IMR-90 (cell line): Measurements from ENCODE around the gene PODXL2. TPM values are rescaled to one million over a fixed set of nuclear protein-coding genes. Genes with fewer than 3 reads are reported as not detected.

Source experiments
- ATAC-seq: fragments of 200-7000 bp; cut with Tn5 transposase; 2 replicates; pipeline ENCODE4 v1.9.1; 2020; ENCODE audit warnings: low read depth, mild to moderate bottlenecking, moderate library complexity
- BruUV-seq: library from RNA; stranded (reverse); fragments of 400-500 nt; replicated peaks from 2 replicates; lab custom pipeline; 2021; lab: Mats Ljungman, UMichigan
- CTCF ChIA-PET: fragments of 300-600 bp; formaldehyde crosslinking; extraction: SDS; loops from one replicate; lab custom pipeline; 2021; ENCODE audit warnings: antibody characterized with exemption; lab: Yijun Ruan, JAX
- POLR2A ChIA-PET: fragments of 300-600 bp; sonication (Branson Sonifier 250); formaldehyde crosslinking; loops from one replicate; lab custom pipeline; 2022; ENCODE audit warnings: antibody characterized with exemption; ENCODE audit not compliant: unreplicated experiment; lab: Charles Lee
- DNase-seq: peaks from one replicate; pipeline ENCODE4 v3.0.0; 2013
- H2AFZ ChIP-seq: replicated peaks from 2 replicates; pipeline ENCODE3; 2013; ENCODE audit warnings: low read length, mild to moderate bottlenecking; ENCODE audit not compliant: poor library complexity
- H2AK5ac ChIP-seq: 2 replicates; pipeline ENCODE4 v1.6.1; 2013; ENCODE audit warnings: low read depth, low read length, inconsistent platforms
- H2AK9ac ChIP-seq: replicated peaks from 2 replicates; pipeline ENCODE3; 2013; ENCODE audit warnings: mild to moderate bottlenecking, low read depth, low read length, moderate library complexity; ENCODE audit not compliant: poor library complexity
- H2BK120ac ChIP-seq: 2 replicates; pipeline ENCODE4 v1.6.1; 2013; ENCODE audit warnings: low read depth, low read length, inconsistent platforms
- H2BK15ac ChIP-seq: 3 replicates; pipeline ENCODE4 v1.6.1; 2013; ENCODE audit warnings: low read depth, low read length, inconsistent platforms
- H2BK20ac ChIP-seq: 2 replicates; pipeline ENCODE4 v1.6.1; 2013; ENCODE audit warnings: low read depth, mild to moderate bottlenecking, inconsistent platforms, low read length, moderate library complexity
- H2BK5ac ChIP-seq: 2 replicates; pipeline ENCODE4 v1.6.1; 2013; ENCODE audit warnings: mild to moderate bottlenecking, low read depth, low read length, inconsistent platforms; ENCODE audit not compliant: poor library complexity, severe bottlenecking
- H3K14ac ChIP-seq: replicated peaks from 2 replicates; pipeline ENCODE4 v1.6.1; 2013; ENCODE audit warnings: low read depth, low read length, inconsistent platforms
- H3K18ac ChIP-seq: 2 replicates; pipeline ENCODE4 v1.6.1; 2013; ENCODE audit warnings: low read depth, low read length, control low read depth
- H3K23ac ChIP-seq: 2 replicates; pipeline ENCODE4 v1.6.1; 2013; ENCODE audit warnings: low read depth, low read length, inconsistent platforms
- H3K27ac ChIP-seq: 2 replicates; pipeline ENCODE4 v1.5.1; 2013; ENCODE audit warnings: mild to moderate bottlenecking, control low read depth, low read length; ENCODE audit not compliant: insufficient read depth
- H3K27me3 ChIP-seq: 2 replicates; pipeline ENCODE4 v1.6.1; 2013; ENCODE audit warnings: low read length; ENCODE audit not compliant: control insufficient read depth, insufficient read depth
- H3K36me3 ChIP-seq: 2 replicates; pipeline ENCODE4 v1.6.1; 2013; ENCODE audit warnings: low read length, mixed read lengths; ENCODE audit not compliant: control insufficient read depth, insufficient read depth
- H3K4ac ChIP-seq: 2 replicates; pipeline ENCODE4 v1.6.1; 2013; ENCODE audit warnings: low read depth, low read length, inconsistent platforms
- H3K4me1 ChIP-seq: 2 replicates; pipeline ENCODE4 v1.6.1; 2013; ENCODE audit warnings: low read length, mixed read lengths; ENCODE audit not compliant: control insufficient read depth, insufficient read depth
- H3K4me2 ChIP-seq: 2 replicates; pipeline ENCODE4 v1.6.1; 2013; ENCODE audit warnings: low read depth, mild to moderate bottlenecking, control low read depth, low read length, moderate library complexity
- H3K4me3 ChIP-seq: 2 replicates; pipeline ENCODE4 v1.5.1; 2013; ENCODE audit warnings: low read depth, mild to moderate bottlenecking, control low read depth, low read length, moderate library complexity; ENCODE audit not compliant: insufficient read depth
- H3K56ac ChIP-seq: 2 replicates; pipeline ENCODE4 v1.6.1; 2013; ENCODE audit warnings: low read length, inconsistent platforms; ENCODE audit not compliant: insufficient read depth; ENCODE audit errors: extremely low read depth
- H3K79me1 ChIP-seq, 2 experiments: 2 replicates each; pipeline ENCODE4 v1.6.1; 2013; ENCODE audit warnings: low read length in 2 of 2, inconsistent platforms in 1 of 2, low read depth in 1 of 2
- H3K9ac ChIP-seq: 2 replicates; pipeline ENCODE4 v1.6.1; 2013; ENCODE audit warnings: low read depth, low read length, control low read depth
- H3K9me1 ChIP-seq: 2 replicates; pipeline ENCODE4 v1.6.1; 2013; ENCODE audit warnings: low read length, inconsistent platforms; ENCODE audit not compliant: insufficient read depth
- H3K9me3 ChIP-seq: 2 replicates; pipeline ENCODE4 v1.6.1; 2013; ENCODE audit warnings: low read length; ENCODE audit not compliant: control insufficient read depth, insufficient read depth
- H4K20me1 ChIP-seq: 2 replicates; pipeline ENCODE4 v1.6.1; 2013; ENCODE audit warnings: low read length, inconsistent platforms; ENCODE audit not compliant: insufficient read depth
- H4K5ac ChIP-seq: 2 replicates; pipeline ENCODE4 v1.6.1; 2013; ENCODE audit warnings: mild to moderate bottlenecking, low read depth, low read length, control low read depth
- H4K8ac ChIP-seq, 2 experiments: 2 replicates each; pipeline ENCODE4 v1.6.1; 2013; ENCODE audit warnings: low read depth in 2 of 2, low read length in 2 of 2, control low read depth in 1 of 2, inconsistent platforms in 1 of 2
- H4K91ac ChIP-seq: 2 replicates; pipeline ENCODE4 v1.6.1; 2013; ENCODE audit warnings: low read depth, low read length, inconsistent platforms; ENCODE audit not compliant: insufficient read depth
- BHLHE40 ChIP-seq: fragments of 150-350 bp; IDR thresholded peaks from 2 replicates; pipeline ENCODE4 v1.6.1; 2016; ENCODE audit warnings: mild to moderate bottlenecking, low read depth, low read length
- CEBPB ChIP-seq: IDR thresholded peaks from 2 replicates; pipeline ENCODE4 v1.6.1; 2012; ENCODE audit warnings: low read depth, low read length, improper control_type of control experiment
- CHD1 ChIP-seq: IDR thresholded peaks from 2 replicates; pipeline ENCODE4 v1.6.1; 2012; ENCODE audit warnings: low read depth, low read length, improper control_type of control experiment
- FOS ChIP-seq: fragments of 150-350 bp; IDR thresholded peaks from 2 replicates; pipeline ENCODE4 v1.6.1; 2016; ENCODE audit warnings: low read depth, low read length
- MAFK ChIP-seq: IDR thresholded peaks from 2 replicates; pipeline ENCODE4 v1.6.1; 2012; ENCODE audit warnings: low read depth, low read length, improper control_type of control experiment
- MAZ ChIP-seq: IDR thresholded peaks from 2 replicates; pipeline ENCODE4 v1.6.1; 2012; ENCODE audit warnings: low read depth, mild to moderate bottlenecking, low read length, improper control_type of control experiment, moderate library complexity, borderline replicate concordance
- MXI1 ChIP-seq: IDR thresholded peaks from 2 replicates; pipeline ENCODE4 v1.6.1; 2012; ENCODE audit warnings: low read depth, mild to moderate bottlenecking, low read length, moderate library complexity, borderline replicate concordance
- NFE2L2 ChIP-seq: fragments of 150-350 bp; IDR thresholded peaks from 2 replicates; pipeline ENCODE4 v1.6.1; 2016; ENCODE audit warnings: low read depth, mild to moderate bottlenecking, low read length
- POLR2A ChIP-seq: IDR thresholded peaks from 2 replicates; pipeline ENCODE4 v1.6.1; 2012; ENCODE audit warnings: mild to moderate bottlenecking, low read depth, low read length
- RAD21 ChIP-seq: IDR thresholded peaks from 2 replicates; pipeline ENCODE4 v1.6.1; 2012; ENCODE audit warnings: low read length, improper control_type of control experiment
- RCOR1 ChIP-seq: IDR thresholded peaks from 2 replicates; pipeline ENCODE4 v1.6.1; 2012; ENCODE audit warnings: mild to moderate bottlenecking, low read length, improper control_type of control experiment; ENCODE audit not compliant: insufficient replicate concordance
- RFX5 ChIP-seq: IDR thresholded peaks from 2 replicates; pipeline ENCODE4 v1.8.0; 2012; ENCODE audit warnings: low read depth, mild to moderate bottlenecking, low read length, moderate library complexity
- SMC3 ChIP-seq: fragments of 150-350 bp; IDR thresholded peaks from 2 replicates; pipeline ENCODE4 v1.6.1; 2016; ENCODE audit warnings: low read depth, mild to moderate bottlenecking, antibody characterized with exemption, low read length, moderate library complexity
- WGBS, 2 experiments: methylation state at CpG; one replicate each; pipeline versions ENCODE4 v1.1.5 to v1.1.7; 2013; ENCODE audit warnings: missing lambda C conversion rate in 2 of 2; ENCODE audit not compliant: insufficient read length in 1 of 2; ENCODE audit errors: extremely low coverage in 2 of 2; 5-methylcytosine and 5-hydroxymethylcytosine counted together
- dilution Hi-C: fragments of 300-500 bp; cut with HindIII; formaldehyde crosslinking; loops from one replicate; pipeline ENCODE4 v1.14.3; 2018; ENCODE audit warnings: low sequenced_read_pairs; ENCODE audit not compliant: unreplicated experiment
- in situ Hi-C: fragments of 300-500 bp; cut with MboI; formaldehyde crosslinking; loops from 3 replicates; pipeline ENCODE4 v1.14.3; 2019; ENCODE audit warnings: low sequenced_read_pairs, inconsistent platforms, mixed read lengths
- intact Hi-C: fragments of 100-400 bp; cut with micrococcal nuclease; formaldehyde crosslinking; loops from 2 replicates; pipeline ENCODE4 v1.10.0; 2022
- polyA plus RNA-seq, 3 experiments: library from polyadenylated mRNA; depleted of rRNA; stranded (reverse); fragments of >200 nt; gene quantifications; 2 replicates each; pipeline ENCODE4 v1.2.3, GENCODE V29; 2012; ENCODE audit warnings: low replicate concordance in 1 of 3
- total RNA-seq: library from RNA; depleted of rRNA; stranded (reverse); fragments of >200 nt; gene quantifications from 2 replicates; pipeline ENCODE4 v1.2.3, GENCODE V29; 2012
- TF ChIP-seq, protein P1 (sequence below): conservative IDR thresholded peaks from 2 replicates; pipeline ENCODE4 v1.5.1; 2012; ENCODE audit warnings: mild to moderate bottlenecking, low read depth, low read length, improper control_type of control experiment
- TF ChIP-seq, protein P2 (sequence below): fragments of 150-350 bp; IDR thresholded peaks from 2 replicates; pipeline ENCODE4 v1.6.1; 2016; ENCODE audit warnings: low read depth, mild to moderate bottlenecking, low read length, moderate library complexity, borderline replicate concordance

Gene PODXL2
- total and polyA plus RNA-seq, 2 of the 4 experiments (the other 2 are of a cell fraction): 1.6 to 5.4 TPM

DNA sequence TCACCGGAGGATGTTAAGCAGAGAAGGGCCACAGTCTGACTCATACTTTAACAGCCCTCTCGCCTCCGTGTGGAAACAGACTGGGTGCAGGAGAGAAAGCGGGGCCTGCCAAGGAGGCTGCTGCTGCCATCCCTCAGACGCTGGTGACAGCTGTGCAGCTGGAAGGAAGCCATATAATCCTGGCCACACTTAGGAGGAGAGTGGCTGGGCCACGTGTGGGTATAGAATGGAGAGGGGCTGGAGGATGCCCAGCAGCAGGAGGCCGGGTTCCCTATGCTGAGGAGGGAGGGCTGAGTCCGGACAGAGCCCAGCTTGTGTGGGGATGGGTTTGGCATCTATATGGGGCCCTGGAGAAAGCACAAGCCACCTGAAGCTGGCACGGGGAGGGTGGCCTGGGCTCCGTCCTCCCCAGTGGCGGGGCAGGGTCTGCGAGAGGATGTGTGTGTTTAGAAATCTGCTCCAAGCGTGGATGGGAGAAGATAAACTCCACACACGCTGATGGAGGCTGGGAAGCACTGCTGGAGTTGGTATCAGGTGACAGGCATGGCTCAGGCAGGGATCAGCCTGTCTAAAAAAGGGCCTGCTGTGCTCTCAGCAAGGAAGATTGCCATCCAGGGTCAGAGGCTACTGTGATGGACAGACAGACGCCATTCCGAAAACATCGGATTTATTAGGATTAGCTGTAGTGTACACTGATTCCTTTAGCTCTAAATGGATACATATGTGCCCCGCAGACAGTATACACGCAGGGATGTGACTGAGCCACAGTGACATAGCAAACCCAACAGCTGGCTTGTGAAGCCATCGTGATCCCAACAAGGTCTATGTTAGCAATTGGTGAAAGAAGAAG is 59.7 kb downstream of the PODXL2 start:
- Histone ChIP-seq H3K14ac (peak overlapping the region; percentile 93), H2BK15ac (peak overlapping the region; percentile 99), H3K4me2 (peak overlapping the region; percentile 4; the same call in 1 of the 2 replicates), H3K4ac (peak overlapping the region; percentile 98), H4K20me1 (no peaks in the 10 kb centered on the region), H3K27ac (peak overlapping the region; percentile 80), H2AK5ac (peak overlapping the region; percentile 98), H3K18ac (peak overlapping the region; percentile 84), H3K36me3 (peaks cover 12% of the 10 kb centered on the region; the same call in 1 of the 2 replicates), H2BK120ac (peak overlapping the region; percentile 98), H3K23ac (peak overlapping the region; percentile 62), H3K79me1 (peaks cover 0 to 26% of the 10 kb centered on the region in 2 experiments; a peak in 2 of 4 replicates), H3K9me1 (peaks cover 26% of the 10 kb centered on the region), H2BK5ac (peak overlapping the region; percentile 89), H3K9me3 (no peaks in the 10 kb centered on the region), H2AFZ (peak overlapping the region; percentile 73), H4K91ac (peak overlapping the region; percentile 94), H3K27me3 (no peaks in the 10 kb centered on the region), H4K8ac (peak overlapping the region; percentile 90 to 91; a peak in 3 of 4 replicates), H3K4me3 (no peak overlapping the region), H2AK9ac (peak overlapping the region; percentile 96), H3K4me1 (peaks cover 26% of the 10 kb centered on the region), H4K5ac (peak overlapping the region; percentile 61), H2BK20ac (peak overlapping the region; percentile 93), H3K9ac (no peak overlapping the region; the same call in 1 of the 2 replicates), H3K56ac (peak overlapping the region; percentile 59)
- dilution Hi-C loops (no loop called here), in situ Hi-C loops (no loop called here), intact Hi-C loops (no loop called here)
- DNase-seq: peak; percentile 65
- ATAC-seq: peak; percentile 32
- 54% methylated on average over 6 of the region's 20 CpGs; no CpG with 5 or more reads in 1 of the 2 experiments for WGBS, 2 experiments
- ChIA-PET CTCF (interaction anchor here (0.7 kb wide), 1 partner anchor 283 kb away, joined by 3 read pairs; no protein-coding TSS in a partner anchor), POLR2A (no interaction called here)
- BruUV-seq: no TSS peak
- TF ChIP-seq CHD1 (no peak), BHLHE40 (no peak), RFX5 (no peak), SMC3 (no peak), MAFK (no peak), NFE2L2 (no peak), MXI1 (no peak), POLR2A (no peak), FOS (peak; percentile 41; the same call in 1 of the 2 replicates), CEBPB (no peak), MAZ (no peak), RAD21 (no peak), RCOR1 (no peak)
- TF ChIP-seq, protein P1, sequence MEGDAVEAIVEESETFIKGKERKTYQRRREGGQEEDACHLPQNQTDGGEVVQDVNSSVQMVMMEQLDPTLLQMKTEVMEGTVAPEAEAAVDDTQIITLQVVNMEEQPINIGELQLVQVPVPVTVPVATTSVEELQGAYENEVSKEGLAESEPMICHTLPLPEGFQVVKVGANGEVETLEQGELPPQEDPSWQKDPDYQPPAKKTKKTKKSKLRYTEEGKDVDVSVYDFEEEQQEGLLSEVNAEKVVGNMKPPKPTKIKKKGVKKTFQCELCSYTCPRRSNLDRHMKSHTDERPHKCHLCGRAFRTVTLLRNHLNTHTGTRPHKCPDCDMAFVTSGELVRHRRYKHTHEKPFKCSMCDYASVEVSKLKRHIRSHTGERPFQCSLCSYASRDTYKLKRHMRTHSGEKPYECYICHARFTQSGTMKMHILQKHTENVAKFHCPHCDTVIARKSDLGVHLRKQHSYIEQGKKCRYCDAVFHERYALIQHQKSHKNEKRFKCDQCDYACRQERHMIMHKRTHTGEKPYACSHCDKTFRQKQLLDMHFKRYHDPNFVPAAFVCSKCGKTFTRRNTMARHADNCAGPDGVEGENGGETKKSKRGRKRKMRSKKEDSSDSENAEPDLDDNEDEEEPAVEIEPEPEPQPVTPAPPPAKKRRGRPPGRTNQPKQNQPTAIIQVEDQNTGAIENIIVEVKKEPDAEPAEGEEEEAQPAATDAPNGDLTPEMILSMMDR: no peak
- TF ChIP-seq, protein P2, sequence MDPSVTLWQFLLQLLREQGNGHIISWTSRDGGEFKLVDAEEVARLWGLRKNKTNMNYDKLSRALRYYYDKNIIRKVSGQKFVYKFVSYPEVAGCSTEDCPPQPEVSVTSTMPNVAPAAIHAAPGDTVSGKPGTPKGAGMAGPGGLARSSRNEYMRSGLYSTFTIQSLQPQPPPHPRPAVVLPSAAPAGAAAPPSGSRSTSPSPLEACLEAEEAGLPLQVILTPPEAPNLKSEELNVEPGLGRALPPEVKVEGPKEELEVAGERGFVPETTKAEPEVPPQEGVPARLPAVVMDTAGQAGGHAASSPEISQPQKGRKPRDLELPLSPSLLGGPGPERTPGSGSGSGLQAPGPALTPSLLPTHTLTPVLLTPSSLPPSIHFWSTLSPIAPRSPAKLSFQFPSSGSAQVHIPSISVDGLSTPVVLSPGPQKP: no peak
